ENCODE results near the gene CCNT1. TPM values are rescaled to one million over a fixed set of nuclear protein-coding genes. Genes with fewer than 3 reads are reported as not detected.

Gene CCNT1
- total and polyA plus RNA-seq, 2 of the 13 experiments (the other 11 are each of a cell fraction or from before 2014, with no cell fraction given) = 18.0 to 28.2 TPM

- TF ChIP-seq, protein P1, sequence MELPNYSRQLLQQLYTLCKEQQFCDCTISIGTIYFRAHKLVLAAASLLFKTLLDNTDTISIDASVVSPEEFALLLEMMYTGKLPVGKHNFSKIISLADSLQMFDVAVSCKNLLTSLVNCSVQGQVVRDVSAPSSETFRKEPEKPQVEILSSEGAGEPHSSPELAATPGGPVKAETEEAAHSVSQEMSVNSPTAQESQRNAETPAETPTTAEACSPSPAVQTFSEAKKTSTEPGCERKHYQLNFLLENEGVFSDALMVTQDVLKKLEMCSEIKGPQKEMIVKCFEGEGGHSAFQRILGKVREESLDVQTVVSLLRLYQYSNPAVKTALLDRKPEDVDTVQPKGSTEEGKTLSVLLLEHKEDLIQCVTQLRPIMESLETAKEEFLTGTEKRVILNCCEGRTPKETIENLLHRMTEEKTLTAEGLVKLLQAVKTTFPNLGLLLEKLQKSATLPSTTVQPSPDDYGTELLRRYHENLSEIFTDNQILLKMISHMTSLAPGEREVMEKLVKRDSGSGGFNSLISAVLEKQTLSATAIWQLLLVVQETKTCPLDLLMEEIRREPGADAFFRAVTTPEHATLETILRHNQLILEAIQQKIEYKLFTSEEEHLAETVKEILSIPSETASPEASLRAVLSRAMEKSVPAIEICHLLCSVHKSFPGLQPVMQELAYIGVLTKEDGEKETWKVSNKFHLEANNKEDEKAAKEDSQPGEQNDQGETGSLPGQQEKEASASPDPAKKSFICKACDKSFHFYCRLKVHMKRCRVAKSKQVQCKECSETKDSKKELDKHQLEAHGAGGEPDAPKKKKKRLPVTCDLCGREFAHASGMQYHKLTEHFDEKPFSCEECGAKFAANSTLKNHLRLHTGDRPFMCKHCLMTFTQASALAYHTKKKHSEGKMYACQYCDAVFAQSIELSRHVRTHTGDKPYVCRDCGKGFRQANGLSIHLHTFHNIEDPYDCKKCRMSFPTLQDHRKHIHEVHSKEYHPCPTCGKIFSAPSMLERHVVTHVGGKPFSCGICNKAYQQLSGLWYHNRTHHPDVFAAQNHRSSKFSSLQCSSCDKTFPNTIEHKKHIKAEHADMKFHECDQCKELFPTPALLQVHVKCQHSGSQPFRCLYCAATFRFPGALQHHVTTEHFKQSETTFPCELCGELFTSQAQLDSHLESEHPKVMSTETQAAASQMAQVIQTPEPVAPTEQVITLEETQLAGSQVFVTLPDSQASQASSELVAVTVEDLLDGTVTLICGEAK (IDR thresholded peaks at IDR 0.05) = no peak
- TF ChIP-seq, protein P1 (CRISPR knock-in tag; IDR thresholded peaks at IDR 0.05) = peak; percentile 76
- TF ChIP-seq MYPOP (CRISPR knock-in tag; IDR thresholded peaks at IDR 0.05) (peak; percentile 94), ZNF263 (CRISPR knock-in tag; IDR thresholded peaks at IDR 0.05) (peak; percentile 29; the same call in 1 of the 2 replicates), KDM4B (CRISPR knock-in tag; IDR thresholded peaks at IDR 0.05) (no peak; the same call in 1 of the 2 replicates), REPIN1 (CRISPR knock-in tag; IDR thresholded peaks at IDR 0.05; ENCODE audit: borderline replicate concordance, low read depth) (peak; percentile 49; the same call in 1 of the 2 replicates), NFE2 (CRISPR knock-in tag; IDR thresholded peaks at IDR 0.05) (no peak), RXRB (CRISPR knock-in tag; IDR thresholded peaks at IDR 0.05; ENCODE audit: borderline replicate concordance) (peak; percentile 56; the same call in 1 of the 2 replicates), GATA4 (IDR thresholded peaks at IDR 0.05; ENCODE audit: borderline replicate concordance, low read depth) (no peak; the same call in 1 of the 2 replicates), ZNF512B (CRISPR knock-in tag; IDR thresholded peaks at IDR 0.05; ENCODE audit: borderline replicate concordance) (no peak), ZNF333 (CRISPR knock-in tag; IDR thresholded peaks at IDR 0.05; ENCODE audit: borderline replicate concordance) (no peak; the same call in 1 of the 2 replicates), FLYWCH1 (CRISPR knock-in tag; IDR thresholded peaks at IDR 0.05) (no peak), GTF3A (CRISPR knock-in tag; conservative IDR thresholded peaks at IDR 0.05) (0 out of 2 replicates have a peak, but pooled peaks have one; percentile 87), HHEX (CRISPR knock-in tag; IDR thresholded peaks at IDR 0.05) (no peak), ZNF44 (CRISPR knock-in tag; IDR thresholded peaks at IDR 0.05) (no peak)
Measured at GRCh38 chr12:48681710-48682532, 34.6 kb downstream of the CCNT1 start, which contains the start of gene KANSL2 (continued).
